NCI-H2227 (cell line): ENCODE measurements around the gene PRSS57.
A peak's percentile ranks its signal among the peaks of the same experiment; 100 is the strongest.

Experiments
- DNase-seq: peaks from one replicate; lab custom pipeline; 2025; ENCODE audit not compliant: unreplicated experiment; lab: John Stamatoyannopoulos, UW

Gene PRSS57

GRCh38 chr19:639253-640160, 55.7 kb downstream of the PRSS57 start, which contains the start of gene FGF22:
Gene FGF22 (plus strand): TSS chr19:639879. CDS start chr19:639926, 47 bp downstream.
- DNase-seq, result peak; percentile 90

- no peak for DNase-seq
These were observed 56.4 kb downstream of the PRSS57 start for GRCh38 chr19:638906-639252.
